ENCODE measurements around the gene ZBTB20.
A peak's percentile ranks its signal among the peaks of the same experiment; 100 is the strongest.
"Not testable (repeated sequence)": the region's sequence is repeated elsewhere in the genome, so short reads cannot be mapped to it uniquely, and the experiment has no call there.

The ZBTB20 gene

DNA sequence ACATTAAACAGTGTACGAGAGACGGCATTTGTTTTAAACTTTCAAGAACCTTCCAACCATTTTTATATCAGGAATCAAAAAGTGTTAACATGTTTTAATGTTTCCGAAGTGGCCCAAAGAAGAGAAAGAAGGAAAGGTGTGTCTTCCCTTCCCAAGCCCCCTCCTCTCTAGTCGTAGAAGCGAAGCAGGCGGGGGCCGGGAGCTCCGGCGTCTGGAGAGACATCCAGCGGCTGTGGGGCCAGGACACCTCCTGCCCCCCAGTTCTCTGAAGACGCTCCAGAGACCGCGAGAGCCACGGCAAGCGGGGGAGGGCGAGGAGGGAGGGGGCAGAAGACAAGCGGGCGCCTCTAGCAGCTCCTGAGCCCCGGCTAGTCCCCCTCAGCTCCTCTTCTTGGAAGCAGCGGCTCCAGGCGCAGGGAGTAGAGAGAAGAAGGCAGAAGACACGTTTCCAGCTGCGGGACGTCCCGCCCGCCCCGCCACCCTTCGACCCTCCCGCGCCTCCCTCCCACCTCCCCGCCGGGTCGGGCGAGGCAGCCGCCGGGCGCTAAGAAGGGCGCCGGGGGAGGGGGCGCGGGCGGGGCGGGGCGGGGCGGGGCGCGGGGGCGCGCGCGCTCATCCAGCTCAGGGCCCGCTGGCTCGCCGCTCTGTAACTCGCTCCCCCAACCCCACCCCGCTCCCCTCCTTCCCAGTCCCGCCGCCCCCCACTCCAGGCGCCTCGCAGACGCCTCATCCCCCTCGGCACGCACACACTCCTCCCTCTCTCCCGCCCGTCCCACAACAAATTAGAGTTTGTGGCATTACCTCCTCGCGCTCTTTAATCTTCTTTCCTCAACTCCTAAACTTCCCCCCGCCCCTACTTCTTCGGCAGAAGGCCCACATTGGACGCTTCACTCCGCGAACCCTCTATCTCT is at the start of gene ZBTB20:
TSS of gene ZBTB20 (minus strand) at position 871 of the 911 bp plus-strand sequence.
- peak; percentile 86 for DNase-seq (ENCODE audit: low spot score)

DNA sequence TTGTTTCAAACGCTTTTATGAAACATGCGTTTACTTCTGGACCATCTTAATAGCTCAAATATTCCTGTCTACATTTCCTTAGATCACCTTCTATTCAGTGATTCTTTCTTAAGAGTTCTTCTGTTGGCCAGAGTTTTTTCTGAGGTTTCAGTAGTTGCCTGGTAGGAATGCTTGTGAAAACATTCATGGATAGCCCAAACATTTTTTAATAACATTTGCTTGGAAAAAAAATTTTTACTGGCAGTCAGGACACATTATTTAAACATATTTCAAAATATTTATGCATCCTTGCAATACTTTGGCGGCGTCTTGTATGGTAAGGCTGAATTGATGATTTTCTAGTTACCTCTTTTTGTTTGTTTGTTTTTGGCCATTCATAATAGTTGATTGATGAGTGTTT is 47.4 kb upstream of the ZBTB20 start:
- DNase-seq (ENCODE audit: low spot score), result no peak

DNA sequence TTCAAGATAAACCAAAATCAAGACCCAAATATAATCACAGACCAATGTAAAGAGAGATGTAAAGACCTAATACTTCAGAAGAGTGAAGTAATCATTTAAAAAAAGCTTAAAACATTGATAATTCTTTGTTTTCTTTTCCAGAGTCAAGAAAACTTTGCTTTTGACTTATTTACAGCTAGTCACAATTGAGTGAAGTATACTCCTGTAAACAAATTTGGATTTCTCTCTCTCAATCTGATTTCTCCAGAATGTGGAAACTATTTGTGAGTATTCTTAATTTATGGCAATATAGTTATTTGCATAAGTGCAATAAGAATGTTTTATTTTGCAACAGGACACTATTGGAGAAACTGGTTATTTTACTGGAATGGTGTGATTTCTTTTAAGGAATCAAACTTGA is 43.7 kb upstream of the ZBTB20 start:
- peak; percentile 8 for DNase-seq (ENCODE audit: low spot score)

DNA sequence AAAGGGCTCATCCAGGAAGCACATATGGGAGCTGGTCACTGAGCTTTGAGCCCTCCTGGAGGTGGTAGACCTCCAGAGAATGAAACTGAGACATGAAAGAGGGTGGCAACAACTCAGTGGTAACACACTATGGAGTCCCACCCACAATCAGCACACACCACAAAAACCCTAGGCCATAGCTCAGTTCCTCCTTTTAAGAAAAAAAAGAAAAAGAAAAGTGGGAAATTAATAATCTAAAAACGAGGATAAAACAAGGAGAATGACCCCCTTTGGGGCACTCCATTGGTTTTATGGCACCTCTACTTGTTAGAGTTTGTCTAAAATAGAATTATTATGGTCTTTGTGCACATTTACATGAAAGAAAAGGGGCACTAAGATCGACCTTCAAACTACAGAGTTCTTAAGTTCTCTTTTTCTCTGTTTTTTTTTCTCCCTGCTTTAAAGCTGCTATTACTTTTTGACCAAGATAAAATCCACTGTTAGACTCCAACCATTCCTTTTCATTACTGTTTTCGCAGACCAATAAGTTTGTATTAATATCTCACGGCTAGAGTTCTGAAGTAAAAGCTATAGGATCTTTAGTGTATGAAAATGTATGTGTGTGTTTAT is 40.2 kb upstream of the ZBTB20 start:
- no peak for DNase-seq (ENCODE audit: low spot score)

DNA sequence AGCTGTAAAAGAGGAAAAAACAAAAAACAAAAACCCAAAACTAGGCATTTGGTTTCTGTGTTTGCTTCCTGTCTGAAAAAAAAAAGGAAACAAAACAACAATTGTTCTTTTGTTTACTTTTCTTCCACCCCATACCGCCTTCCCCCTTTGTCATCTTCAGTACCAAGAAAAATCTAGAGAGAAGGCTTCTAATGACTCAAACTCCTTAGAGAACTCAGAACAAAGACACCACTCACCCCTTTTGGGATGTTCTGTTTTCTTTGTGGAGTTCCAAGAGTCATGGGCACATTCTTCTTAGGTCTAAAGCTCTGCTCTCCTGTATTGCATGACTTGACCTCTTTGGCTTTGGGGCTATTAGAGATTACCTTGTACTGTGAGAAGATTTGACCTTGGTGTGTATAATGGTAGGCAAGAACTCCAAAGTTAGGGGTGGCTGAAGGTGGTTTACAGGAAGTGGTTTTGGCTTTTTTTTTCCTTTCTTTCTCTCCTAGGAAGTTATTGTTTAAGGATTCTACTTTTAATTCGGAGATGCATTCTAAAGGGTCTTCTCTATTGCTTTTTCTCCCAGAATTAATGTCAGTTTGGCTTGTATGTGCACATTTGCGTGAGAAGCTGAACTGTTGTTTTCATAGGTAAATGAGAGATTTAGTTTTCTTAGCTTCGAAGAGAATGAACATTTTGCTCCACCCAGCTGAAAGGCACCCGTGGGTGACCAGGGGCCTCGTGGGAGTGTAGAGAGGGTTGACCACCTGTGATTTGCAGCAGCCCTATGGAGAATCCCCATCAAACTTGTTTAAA is 39.5 kb upstream of the ZBTB20 start:
- DNase-seq (ENCODE audit: low spot score), result no peak

DNA sequence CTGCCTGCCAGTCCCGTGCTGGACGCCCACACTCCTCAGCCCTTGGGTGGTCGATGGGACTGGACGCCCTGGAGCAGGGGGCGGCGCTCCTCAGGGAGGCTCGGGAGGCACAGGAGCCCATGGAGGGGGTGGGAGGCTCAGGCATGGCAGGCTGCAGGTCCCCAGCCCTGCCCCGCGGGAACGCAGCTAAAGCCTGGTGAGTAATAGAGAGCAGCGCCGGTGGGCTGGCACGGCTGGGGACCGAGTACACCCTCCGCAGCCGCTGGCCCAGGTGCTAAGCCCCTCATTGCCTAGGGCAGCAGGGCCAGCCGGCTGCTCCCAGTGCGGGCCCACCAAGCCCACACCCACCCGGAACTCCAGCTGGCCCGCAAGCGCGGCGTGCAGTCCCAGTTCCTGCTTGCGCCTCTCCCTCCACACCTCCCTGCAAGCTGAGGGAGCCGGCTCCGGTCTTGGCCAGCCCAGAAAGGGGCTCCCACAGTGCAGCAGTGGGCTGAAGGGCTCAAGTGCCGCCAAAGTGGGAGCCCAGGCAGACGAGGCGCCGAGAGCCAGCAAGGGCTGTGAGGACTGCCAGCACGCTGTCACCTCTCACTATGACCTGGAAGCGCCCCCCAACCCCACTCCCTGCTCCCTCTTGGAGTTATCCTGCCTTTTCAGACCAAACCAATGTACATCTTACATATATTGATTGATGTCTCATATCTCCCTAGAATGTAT is 37.9 kb upstream of the ZBTB20 start:
- not testable (repeated sequence) for DNase-seq (ENCODE audit: low spot score)

DNA sequence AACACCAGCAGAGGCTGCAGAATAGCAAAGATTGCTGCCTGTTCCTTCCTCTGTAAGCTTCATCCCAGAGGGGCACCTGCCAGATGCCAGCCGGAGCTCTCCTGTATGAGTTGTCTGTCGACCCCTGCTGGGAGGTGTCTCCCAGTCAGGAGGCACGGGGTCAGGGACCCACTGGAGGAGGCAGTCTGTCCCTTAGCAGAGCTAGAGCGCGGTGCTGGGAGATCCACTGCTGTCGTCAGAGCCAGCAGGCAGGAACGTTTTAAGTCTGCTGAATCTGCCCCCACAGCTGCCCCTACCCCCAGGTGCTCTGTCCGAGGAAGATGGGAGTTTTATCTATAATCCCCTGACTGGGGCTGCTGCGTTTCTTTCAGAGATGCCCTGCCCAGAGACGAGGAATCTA is 31.8 kb upstream of the ZBTB20 start:
- DNase-seq (ENCODE audit: low spot score), result not testable (repeated sequence)

DNA sequence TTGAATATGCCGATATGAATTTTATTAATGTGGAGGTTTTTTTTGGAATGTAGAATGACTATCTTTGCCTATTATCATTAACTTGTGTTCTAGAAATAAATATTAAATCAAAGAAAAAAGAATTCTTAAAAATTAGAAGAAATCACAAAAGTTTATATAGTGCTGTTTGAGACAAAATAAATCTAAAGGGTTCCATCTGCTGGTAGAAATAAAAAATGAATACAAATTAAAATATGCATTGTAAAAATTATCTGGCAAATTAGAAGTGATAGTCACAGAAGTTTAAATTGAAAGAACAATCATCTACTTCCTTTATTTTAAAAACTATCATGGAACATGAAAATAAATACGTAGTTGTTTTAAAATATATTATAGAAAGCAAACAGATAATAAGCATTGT is 22.7 kb upstream of the ZBTB20 start:
- DNase-seq (ENCODE audit: low spot score), result no peak

DNA sequence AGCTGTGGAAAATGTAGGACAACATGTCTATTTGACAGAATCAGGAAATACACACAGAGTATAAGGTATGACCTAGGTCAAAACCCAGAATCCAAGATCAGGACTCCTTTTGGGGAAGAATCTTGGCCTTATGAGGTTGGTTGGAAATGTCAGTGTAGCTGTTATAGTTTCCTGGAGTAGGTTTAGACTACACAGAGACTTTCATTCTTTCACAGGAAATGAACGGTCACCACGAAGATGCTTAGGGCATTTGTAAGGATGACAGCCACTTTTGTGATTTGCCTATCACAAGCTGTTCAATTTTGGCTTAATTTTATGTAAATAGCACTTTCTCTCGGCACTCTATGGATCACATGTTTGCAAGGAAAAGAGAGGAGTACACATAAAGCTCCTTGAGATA is 18.6 kb upstream of the ZBTB20 start:
- no peak for DNase-seq (ENCODE audit: low spot score)

DNA sequence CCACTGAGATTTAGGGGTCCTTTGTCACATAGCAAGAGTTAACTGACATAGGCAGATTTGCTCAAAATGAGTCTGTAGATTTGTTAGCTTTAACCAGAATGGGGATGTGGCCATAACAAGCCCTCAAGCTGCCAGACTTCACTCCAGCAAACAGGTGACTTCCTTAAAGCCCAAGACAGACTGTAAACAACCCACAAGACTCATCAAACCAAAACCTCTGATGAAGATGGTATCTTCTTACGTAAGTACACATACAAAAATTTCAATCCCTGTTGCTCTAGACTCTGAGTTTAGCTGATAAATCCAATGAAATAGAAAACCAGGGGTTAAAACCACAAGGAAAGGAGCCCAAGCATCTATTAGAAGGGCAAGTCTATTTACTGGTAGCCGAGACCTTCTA is 18.2 kb upstream of the ZBTB20 start:
- DNase-seq (ENCODE audit: low spot score), result no peak

DNA sequence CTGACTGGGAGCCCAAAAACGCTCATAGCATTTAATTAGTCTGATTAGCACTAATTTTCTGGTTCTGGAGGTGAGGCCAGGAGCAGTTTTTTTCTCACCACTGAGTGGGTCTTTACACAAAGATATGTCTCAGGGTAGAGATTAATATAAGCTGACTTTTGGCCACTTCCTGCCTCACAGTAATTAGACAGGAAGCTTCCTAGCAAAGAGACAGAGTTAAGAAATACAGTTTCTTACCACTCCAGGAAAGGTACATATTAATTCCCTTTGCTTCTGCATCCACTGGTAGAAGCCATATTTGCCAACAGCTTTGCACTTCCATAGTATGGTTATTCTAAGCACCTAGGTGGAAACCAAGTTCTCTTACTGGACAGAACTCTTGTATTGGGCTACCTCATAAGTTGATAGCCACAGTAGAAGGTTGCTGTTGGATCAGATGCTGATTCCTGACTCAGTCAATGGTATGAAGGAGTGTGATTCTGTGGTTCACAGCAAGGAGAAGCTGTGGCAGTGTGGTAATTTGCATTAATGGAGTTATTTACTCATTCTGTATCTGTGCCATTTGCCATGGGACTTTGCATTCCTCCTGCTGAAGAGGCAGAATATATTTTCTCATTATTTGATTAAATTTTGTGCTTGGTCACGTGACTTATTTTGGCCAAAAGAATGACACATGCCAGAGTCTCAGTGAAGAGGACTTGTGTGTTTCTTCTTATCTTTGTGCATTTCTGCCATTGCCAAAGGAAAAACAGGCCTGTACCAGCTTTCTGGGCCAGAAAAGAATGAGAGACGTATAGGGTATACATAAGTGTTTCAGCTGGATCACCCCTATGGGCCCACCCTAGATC is 17.5 kb upstream of the ZBTB20 start:
- DNase-seq (ENCODE audit: low spot score), result no peak

DNA sequence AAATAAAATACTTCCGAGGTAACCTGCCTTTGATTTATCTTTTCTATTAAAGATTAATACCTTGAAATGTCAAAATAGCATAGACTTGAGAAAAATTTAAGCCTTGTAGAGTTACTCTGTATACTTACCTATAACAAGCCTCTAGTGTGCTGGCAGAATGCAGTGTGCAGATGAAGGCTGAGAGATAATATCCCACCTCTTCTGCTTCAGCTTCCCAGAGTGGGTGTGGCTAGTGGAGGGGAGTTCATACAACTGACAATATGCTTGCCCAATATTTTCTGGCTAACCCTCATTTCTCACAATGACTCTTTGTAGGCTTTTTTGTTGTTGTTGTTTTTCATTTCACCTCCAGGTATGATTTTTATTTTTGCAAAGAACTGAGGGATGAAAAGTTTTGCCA is 15.7 kb upstream of the ZBTB20 start:
- DNase-seq (ENCODE audit: low spot score), result no peak

DNA sequence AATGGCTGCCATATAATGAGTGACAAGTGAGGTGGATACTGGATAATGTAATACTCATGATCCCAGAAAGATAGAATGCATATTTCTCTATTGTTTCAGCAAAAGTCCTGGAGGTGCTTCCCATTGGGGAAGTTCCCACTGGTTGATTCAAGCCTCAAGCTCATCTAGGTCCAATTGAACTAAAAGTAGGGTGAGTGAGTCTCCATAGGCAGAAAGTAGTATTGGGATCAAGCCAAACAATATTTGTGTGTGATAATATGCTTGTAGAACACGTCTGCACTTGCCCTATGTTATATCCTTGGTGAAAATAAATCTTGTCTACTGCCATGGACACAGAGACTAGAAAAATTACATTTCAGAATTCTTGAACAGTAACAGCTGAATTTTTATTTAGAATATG is 14.8 kb upstream of the ZBTB20 start:
- no peak for DNase-seq (ENCODE audit: low spot score)

DNA sequence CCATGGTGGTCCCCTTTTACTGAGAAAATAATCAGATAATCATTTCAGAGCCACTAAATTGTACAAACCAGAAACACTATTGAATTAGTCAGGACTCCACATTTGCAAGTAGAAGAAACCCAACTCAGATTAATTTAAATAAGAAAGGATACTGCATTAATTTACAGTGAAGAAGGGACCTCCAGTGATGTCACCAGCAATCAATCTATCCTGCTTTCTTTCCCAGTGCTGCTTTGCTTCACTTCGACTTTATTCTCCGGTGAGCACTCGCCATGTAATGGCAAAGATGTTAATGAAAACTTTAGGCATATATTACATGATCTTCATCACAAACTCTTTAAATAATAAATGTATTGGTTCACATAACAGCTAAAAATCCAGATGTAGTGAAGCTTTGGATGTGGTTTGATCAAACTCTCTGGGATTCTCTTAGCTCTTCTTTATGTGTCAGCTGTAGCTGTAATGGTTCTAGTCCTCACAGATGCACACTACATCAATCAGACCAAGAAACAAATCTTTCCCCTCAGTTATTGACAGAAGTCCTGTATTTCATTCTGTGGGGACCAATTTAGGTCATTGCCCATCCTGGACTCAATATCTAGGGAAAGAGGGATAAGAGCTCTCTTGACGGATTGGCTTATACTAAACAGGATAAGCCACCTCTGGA is 14.2 kb upstream of the ZBTB20 start:
- no peak for DNase-seq (ENCODE audit: low spot score)

DNA sequence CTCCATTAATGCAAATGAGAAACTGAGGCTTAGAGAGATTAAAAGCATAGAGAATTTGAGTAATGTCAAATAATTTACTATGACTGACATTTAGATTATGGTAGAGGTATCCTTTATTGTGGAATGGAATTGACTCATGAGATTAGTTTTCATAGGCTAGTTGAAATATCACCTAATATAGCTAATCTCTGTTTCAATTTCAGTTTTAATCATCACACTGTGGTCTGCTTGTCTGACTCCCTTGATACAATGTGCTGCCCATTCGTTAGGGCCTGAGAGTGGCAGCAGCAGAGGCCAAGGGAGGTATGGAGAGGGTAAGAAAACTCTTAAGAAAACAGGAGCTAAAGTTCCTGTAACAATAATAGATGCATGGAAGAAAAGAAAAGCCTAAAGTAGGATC is 13.2 kb upstream of the ZBTB20 start:
- no peak for DNase-seq (ENCODE audit: low spot score)

DNA sequence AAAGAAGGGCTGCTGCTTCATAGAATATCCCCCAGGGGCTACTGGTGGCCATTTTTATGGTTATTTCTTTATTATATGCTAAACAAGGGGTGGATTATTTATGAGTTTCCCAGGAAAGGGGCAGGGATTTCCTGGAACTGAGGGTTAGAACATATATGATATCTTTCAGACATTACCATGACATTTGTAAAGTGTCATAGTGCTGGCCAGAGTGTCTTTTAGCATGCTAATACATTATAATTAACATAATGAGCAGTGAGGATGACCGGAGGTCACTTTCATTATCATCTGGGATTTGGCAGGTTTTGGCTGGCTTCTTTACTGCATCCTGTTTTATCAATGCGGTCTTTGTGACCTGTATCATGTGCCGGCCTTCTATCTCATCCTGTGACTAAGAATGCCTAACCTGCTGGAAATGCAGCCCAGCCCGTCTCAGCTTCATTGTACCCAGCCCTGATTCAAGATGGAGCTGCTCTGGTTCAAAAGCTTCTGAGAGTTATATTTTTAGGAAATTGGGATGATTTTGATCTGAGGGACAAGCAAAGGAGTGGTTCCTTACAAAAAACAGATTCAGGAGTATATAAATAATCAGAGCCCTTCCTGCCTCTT is 9.1 kb upstream of the ZBTB20 start:
- no peak for DNase-seq (ENCODE audit: low spot score)

DNA sequence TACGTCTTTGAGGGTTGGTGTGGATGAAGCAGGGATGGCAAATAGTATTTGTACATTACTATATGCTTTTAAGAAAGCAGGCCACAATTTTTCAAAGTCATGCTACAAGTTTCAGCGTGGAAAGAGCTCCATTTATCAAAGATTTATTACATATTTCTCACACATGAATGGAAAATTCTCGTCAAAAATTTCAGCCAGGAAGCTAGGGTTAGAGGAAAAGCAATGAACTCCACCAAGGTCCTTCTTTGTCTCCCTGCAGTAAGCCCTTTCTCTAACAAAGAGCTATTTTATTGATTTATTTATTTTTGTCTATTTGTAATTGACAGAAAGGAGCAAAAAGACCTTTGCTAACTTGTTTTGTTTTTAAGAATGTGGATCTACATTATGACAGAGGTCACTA is 7.5 kb upstream of the ZBTB20 start:
- DNase-seq (ENCODE audit: low spot score), result no peak

DNA sequence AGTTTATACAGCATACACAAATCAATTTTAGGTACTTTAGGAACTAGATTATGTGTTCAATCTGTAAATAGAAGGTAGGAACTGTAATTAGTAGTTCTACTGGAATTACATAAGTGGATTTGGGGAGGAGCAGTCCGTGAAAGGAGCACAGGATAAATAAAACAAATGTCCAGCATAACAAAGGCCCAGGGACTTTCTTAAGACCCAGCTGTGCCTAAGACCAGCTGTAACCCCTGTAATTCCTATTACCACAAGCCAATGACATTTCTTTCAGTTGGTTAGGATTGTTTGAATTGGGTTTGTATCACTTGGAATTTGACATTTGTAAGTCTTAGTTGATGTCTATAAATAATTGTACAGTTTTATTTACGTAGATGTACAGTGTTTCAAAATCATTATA is 4.8 kb upstream of the ZBTB20 start:
- DNase-seq (ENCODE audit: low spot score), result no peak

DNA sequence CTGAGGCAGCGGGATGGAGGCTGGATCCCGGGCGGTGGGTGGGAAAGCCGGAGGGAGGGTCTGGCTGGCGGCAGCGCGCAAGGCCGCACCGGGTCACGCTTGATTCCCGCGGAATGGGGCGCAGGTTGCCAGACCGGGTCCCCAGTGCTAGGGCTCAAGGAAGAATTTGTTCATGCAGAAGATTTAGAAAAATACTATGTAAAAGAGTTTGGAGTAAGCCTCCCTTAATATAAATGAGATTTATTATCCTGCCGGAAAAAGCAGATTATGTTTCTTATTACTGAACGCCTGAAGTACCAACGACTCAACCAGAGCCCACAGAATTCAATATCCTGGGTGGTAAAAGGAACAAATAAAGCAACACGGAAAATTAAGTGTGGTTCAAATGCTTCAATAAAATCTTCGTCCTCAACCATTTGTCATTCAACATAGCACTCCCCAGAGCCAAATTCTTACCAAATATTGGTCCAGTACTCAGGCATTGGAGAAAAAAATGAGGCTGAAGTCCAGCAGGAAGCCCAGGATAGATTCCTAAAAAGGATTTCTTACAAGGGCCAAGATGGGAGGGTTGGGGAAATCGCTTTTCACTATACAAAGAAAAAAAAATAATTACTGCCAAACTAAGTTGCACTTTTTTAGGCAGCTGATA is 1.2 kb upstream of the ZBTB20 start:
- no peak for DNase-seq (ENCODE audit: low spot score)
